OCI-LY7 (cell line): Measurements from ENCODE around the gene KYAT1.
A peak's percentile ranks its signal among the peaks of the same experiment; 100 is the strongest.

Experiments
- CTCF ChIP-seq: fragments of 200-600 bp; sonication (generic); conservative IDR thresholded peaks from 2 replicates; pipeline ENCODE4 v1.5.1; 2014; ENCODE audit warnings: mild to moderate bottlenecking, antibody characterized with exemption, low read length, moderate library complexity, mixed read lengths
- EZH2phosphoT487 ChIP-seq: fragments of 200-600 bp; sonication (generic); IDR thresholded peaks from 2 replicates; pipeline ENCODE4 v1.6.1; 2018; ENCODE audit warnings: low read depth, borderline replicate concordance, mild to moderate bottlenecking, mixed run types, antibody characterized with exemption, low read length, moderate library complexity, mixed read lengths

GRCh38 chr9:128818099-128818838, 63.5 kb downstream of the KYAT1 start, which contains the start of gene ENDOG:
- TF ChIP-seq CTCF (peak; percentile 87), EZH2phosphoT487 (no peak)
